DMS 273 (cell line): ENCODE results near the gene ISYNA1.
"Not testable (repeated sequence)": the region's sequence is repeated elsewhere in the genome, so short reads cannot be mapped to it uniquely, and the experiment has no call there.

Source experiments
- DNase-seq: peaks from one replicate; lab custom pipeline; 2025; ENCODE audit not compliant: unreplicated experiment; lab: John Stamatoyannopoulos, UW

ISYNA1 gene

DNA sequence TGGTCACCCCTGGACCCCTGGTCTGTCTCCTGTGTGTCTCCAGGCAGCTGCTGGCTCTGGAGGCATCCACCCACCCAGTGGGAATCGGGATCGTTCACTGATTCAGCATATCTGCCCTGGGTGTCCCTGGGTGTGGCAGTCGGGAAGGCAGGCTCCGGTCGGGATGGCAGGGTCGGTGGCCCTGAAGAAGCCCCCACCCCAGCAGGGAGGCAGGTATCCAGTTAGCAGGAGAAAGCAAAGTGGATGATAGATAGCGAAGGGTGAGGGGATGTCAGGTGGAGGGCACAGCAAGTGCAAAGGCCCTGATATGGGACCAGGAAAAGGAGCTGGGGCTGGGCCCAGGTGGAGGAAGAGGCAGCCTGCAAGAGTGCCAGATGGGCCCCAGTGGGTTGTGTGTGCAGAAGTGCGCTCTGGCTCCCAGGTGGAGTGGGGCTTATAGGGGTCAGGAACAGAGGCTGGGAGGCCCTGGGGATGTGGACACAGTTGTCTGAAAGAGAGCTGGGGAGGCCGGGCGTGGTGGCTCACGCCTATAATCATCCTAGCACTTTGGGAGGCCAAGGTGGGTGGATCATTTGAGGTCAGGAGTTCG is 16.5 kb downstream of the ISYNA1 start:
- DNase-seq, result no peak

GRCh38 chr19:18420930-18421329 is 17.0 kb downstream of the ISYNA1 start:
- DNase-seq, result no peak

DNA sequence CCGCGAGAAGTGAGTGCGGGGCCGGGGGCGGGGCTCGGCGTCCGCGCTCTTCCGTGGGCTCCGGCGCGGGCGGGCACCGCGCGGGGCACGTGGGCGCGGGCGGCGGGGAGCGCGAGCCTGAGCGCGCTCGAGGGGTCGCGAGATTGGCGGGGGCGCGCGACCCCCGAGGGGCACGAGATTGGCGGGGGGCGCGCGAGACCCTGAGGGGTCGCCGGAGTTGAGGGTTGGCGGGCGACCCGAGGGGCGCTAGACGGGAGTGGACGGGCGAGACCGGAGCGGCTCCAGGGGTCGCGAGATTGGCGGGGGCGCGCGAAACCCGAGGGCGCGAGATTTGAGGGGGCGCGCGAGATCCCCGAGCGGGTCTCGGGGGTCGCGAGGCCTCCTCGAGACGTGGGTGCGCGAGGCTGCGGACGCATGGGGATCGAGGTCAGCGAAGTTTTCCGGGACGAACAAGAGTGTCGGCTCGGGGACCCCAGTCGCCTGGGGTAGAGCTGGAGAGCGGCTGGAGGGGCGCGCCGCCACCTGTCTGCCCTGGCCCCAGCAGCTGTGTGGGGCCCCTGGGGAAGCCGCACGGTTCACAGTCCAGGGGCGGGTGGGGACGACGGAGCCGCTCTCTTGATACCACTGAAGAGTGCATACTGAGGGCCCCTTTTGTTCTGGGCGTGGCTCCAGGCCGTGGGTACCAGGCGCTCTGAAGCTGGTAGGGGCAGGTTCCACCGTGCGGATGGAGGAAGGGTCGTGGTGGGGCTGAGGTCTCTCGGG is 18.1 kb downstream of the ISYNA1 start:
- peak; percentile 85 for DNase-seq

DNA sequence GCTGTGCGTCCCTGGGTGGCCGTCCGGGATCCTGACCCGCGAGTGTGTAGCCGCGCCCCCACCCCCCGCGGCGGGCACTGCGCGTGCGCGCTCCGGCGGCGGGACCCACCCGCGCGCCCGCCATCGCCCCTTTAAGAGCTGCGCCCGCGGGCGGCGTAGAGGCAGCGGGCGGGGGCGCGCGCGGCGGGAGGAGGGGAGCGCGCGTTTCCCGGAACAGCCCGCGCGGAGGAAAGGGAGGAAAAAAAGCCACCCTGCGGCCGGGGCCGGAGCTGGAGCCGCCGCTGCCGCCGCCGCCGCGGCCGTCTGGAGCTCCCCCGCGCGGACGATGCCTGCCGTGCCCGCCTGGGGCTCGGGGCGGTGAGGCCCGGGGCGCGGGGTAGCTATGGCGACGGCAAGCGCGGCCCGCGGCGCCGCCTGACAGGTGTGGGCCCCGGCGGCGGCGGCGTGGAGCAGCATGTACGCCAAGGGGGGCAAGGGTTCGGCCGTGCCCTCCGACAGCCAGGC is 18.7 kb downstream of the ISYNA1 start, which contains the start of gene SSBP4:
SSBP4 (plus strand) TSS at position 204 of the 504 bp plus-strand sequence; CDS start at position 455, 251 bp downstream.
- DNase-seq, result peak; percentile 95

- DNase-seq, result no peak
These were observed 19.3 kb downstream of the ISYNA1 start for GRCh38 chr19:18418483-18419194.

GRCh38 chr19:18418029-18418482 is 19.9 kb downstream of the ISYNA1 start:
- no peak for DNase-seq

DNA sequence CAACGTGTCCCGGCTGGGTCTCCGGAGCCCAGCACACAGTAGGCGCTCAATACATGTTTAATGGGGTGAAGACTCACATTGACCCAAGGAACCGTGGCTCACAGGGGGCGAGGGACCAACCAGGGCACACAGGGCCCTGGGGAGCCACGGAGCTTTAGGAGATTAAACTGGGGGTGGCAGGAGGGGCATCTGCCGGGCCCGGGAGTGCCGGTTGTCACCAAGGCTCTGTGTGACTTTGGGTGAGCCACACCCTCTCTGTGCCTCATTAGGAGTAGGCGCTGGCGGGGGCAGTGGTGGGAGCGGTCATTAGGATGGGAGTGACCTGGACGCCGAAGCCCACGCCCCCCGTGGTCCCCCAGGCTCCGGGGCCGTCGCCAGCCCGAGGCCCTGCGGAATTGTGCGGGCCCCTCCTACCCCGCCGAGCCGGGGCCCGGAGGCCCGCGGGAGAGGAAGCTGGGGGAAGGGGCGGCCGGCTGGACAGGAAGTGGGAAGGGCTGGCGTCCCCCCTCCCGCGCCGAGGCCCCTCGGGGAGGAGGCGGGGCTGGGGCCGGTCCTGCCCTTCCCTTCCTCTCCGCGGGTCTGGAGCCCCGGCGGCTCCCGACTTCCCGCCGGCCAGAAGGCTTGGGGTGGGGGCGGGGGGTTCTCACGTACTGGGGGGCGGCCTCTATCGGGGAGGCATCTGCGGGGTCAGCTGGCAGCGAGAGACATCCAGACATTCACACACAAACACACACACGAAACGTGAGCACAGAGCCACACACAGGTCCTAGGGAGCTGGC is 20.5 kb downstream of the ISYNA1 start:
- peak; percentile 89 for DNase-seq

DNA sequence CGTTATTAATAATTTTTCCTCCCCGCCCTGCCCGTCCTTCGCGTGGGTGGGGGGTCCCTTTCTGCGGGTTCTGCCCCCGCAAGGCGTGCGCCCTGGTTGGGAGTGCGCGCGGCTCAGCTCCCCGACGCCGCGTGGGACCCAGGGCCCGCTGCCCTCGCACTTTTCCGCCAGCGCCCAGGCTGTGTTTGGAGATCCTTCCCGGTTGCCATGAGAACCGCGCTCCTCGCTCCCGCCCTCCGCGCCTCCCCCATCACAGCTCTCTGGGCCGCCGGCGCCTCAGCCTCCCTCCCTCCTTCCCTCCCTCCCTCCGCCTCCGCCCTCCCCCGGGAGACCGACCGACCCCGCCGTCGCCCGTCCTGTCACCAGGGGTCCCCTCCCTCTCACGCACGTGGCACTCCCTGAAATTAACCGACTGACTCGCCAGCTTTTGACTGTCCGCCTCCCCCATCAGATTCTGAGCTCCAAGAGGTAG is 21.1 kb downstream of the ISYNA1 start:
- DNase-seq, result peak; percentile 91

DNA sequence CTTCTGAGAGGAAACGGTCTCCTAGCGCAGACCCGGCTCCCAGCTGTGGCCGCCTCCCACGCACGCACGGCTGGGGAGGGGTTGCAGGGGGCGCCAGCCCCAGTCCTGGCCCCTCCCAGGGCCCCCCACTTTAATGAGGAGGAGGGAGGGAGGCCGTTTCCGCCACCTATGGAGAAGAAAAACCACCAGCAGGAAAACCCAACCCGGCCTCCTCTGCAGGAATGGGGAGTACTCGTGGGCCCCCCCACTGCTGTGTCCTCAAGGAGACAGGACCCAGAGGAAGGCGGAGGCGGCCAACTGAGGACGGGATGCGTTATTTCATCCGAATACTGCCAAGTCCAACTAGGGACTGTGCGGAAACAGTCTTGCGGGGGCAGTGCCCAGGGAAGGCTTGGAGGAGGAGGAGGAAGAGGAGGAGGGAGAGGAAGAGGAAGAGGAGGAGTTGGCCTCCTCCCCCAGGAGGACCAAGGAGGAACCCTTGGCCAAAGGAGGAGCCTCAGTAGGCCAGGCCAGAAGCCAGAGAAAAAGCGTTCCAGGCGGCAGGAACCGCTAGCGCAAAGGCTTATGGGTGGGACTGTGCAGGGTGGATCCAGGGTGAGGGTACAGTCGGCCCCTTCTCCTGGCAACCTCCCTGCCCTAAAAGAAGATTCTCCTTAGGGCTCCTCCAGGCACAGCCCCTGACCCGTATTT is 22.6 kb downstream of the ISYNA1 start:
- DNase-seq, result peak; percentile 62

DNA sequence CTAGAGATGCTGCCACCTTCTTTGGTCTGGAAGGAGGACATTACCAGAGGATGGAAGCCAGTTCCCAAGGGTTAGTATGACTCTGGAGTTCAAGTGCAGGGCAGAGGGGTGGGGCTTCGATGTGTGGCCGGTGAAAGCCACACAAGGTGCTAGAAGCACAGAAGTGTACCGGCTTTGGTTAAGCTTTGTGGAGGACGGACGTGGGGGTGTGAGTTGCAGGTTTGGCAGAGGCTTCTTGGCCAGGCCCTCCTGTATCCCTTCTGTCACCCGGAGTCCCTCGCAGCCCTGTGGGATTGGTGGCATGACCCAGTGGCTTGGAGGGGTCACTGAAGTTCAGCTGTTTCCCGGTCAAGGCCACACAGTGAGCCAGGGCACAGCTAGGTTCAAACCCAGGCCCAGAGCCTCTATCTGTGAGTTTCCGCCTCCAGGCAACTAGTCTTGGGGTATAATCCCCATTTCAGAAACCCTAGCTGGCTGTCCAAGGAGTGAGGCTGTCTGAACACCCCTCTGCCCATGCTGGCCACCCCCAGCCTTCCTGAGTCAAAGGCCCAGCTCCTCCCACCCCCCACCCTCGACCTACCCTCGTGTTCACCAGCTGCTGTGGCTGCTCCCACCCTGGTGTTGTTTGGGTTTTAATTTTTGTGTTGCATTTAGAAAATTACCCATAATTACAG is 23.3 kb downstream of the ISYNA1 start:
- peak; percentile 49 for DNase-seq

- DNase-seq, result no peak
These were observed 25.2 kb downstream of the ISYNA1 start for GRCh38 chr19:18412610-18413239.

- peak; percentile 68 for DNase-seq
These were observed 29.9 kb downstream of the ISYNA1 start for GRCh38 chr19:18408053-18408476.

DNA sequence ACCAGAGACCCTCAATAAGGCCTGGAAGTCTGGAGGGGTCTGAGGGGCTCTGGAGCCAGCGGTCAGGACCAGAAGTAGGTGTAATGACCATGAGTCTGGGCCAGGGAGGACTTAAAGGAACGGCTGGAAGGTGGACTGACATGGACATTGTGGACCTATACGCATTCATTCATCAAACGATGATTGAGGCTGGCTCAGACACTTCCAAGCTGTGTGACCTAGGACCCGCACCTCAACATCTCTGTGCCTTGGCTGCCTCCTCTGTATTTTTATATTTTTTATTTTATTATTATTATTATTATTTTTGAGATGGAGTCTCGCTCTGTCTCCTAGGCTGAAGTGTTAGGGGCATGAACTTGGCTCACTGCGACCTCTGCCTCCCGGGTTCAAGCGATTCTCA is 31.2 kb downstream of the ISYNA1 start:
- DNase-seq, result no peak

- not testable (repeated sequence) for DNase-seq
These were observed 32.2 kb downstream of the ISYNA1 start for GRCh38 chr19:18405754-18406153.

- not testable (repeated sequence) for DNase-seq
These were observed 35.3 kb downstream of the ISYNA1 start for GRCh38 chr19:18402455-18403248.

GRCh38 chr19:18401580-18402112 is 36.3 kb downstream of the ISYNA1 start:
- peak; percentile 69 for DNase-seq

DNA sequence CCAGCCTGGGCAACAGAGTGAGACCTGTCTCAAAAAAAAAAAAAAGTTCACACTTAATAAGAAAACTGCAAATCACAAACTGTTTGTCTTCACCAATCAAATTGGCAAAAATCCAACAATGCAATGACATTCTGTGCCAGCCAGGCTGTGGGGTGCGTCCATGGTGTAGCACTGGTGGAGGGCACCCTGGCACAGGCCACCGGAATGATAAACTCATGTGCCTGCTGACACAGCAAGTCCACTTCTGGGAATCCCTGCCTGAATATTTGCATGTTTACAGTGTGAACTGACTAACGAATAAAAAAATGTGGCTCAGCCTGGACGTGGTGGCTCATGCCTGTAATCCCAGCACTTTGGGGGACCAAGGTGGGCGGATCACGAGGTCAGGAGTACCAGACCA is 38.9 kb downstream of the ISYNA1 start:
- no peak for DNase-seq
